ENCODE measurements around the gene SPOCK1.

DNA sequence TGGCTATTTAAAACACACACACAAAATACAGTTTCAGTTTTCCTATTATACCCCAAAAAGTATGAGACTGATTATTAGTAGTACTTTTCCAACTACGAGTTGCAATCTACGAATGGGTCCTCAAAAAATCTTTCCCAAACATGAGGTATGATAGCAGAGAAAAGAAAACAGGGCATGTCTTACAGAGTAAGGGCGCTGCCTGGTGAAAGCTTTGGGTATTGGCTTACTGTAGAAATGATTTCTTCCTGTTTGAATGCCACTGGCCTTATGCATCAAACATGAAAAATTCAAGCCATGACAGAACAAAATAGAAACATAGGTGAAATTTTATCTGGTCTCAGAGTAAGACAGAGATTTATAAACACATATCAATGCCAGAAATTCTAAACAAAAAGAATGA is 448.0 kb downstream of the SPOCK1 start:
- TF ChIP-seq ZNF316 (IDR thresholded peaks at IDR 0.05) (no peak), BRCA1 (IDR thresholded peaks at IDR 0.05) (no peak), BRCA1 (CRISPR knock-in tag; IDR thresholded peaks at IDR 0.05) (no peak), MTA1 (IDR thresholded peaks at IDR 0.05; ENCODE audit: borderline replicate concordance) (no peak)
- TF ChIP-seq, protein P1, sequence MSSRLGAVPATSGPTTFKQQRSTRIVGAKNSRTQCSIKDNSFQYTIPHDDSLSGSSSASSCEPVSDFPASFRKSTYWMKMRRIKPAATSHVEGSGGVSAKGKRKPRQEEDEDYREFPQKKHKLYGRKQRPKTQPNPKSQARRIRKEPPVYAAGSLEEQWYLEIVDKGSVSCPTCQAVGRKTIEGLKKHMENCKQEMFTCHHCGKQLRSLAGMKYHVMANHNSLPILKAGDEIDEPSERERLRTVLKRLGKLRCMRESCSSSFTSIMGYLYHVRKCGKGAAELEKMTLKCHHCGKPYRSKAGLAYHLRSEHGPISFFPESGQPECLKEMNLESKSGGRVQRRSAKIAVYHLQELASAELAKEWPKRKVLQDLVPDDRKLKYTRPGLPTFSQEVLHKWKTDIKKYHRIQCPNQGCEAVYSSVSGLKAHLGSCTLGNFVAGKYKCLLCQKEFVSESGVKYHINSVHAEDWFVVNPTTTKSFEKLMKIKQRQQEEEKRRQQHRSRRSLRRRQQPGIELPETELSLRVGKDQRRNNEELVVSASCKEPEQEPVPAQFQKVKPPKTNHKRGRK (tag; IDR thresholded peaks at IDR 0.05) = no peak
- TF ChIP-seq, protein P2, sequence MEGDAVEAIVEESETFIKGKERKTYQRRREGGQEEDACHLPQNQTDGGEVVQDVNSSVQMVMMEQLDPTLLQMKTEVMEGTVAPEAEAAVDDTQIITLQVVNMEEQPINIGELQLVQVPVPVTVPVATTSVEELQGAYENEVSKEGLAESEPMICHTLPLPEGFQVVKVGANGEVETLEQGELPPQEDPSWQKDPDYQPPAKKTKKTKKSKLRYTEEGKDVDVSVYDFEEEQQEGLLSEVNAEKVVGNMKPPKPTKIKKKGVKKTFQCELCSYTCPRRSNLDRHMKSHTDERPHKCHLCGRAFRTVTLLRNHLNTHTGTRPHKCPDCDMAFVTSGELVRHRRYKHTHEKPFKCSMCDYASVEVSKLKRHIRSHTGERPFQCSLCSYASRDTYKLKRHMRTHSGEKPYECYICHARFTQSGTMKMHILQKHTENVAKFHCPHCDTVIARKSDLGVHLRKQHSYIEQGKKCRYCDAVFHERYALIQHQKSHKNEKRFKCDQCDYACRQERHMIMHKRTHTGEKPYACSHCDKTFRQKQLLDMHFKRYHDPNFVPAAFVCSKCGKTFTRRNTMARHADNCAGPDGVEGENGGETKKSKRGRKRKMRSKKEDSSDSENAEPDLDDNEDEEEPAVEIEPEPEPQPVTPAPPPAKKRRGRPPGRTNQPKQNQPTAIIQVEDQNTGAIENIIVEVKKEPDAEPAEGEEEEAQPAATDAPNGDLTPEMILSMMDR (IDR thresholded peaks at IDR 0.05 in 2 of 3, conservative IDR thresholded peaks at IDR 0.05 in 1 of 3; ENCODE audit: insufficient read depth in 2 of 3, low read depth in 1 of 3, low read length in 3 of 3) = peak; percentile 11 to 29 (median 14); a peak in 3 of 6 replicates
- TF ChIP-seq, protein P3, sequence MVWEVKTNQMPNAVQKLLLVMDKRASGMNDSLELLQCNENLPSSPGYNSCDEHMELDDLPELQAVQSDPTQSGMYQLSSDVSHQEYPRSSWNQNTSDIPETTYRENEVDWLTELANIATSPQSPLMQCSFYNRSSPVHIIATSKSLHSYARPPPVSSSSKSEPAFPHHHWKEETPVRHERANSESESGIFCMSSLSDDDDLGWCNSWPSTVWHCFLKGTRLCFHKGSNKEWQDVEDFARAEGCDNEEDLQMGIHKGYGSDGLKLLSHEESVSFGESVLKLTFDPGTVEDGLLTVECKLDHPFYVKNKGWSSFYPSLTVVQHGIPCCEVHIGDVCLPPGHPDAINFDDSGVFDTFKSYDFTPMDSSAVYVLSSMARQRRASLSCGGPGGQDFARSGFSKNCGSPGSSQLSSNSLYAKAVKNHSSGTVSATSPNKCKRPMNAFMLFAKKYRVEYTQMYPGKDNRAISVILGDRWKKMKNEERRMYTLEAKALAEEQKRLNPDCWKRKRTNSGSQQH (CRISPR knock-in tag; IDR thresholded peaks at IDR 0.05) = no peak
